C1 segment of cervical spinal cord (tissue), 14 donors: ENCODE data around the gene LINC00305.

Source experiments
- DNase-seq, 14 donors: peaks; one replicate each; lab custom pipeline; 2025; lab: John Stamatoyannopoulos, UW

Gene LINC00305

DNA sequence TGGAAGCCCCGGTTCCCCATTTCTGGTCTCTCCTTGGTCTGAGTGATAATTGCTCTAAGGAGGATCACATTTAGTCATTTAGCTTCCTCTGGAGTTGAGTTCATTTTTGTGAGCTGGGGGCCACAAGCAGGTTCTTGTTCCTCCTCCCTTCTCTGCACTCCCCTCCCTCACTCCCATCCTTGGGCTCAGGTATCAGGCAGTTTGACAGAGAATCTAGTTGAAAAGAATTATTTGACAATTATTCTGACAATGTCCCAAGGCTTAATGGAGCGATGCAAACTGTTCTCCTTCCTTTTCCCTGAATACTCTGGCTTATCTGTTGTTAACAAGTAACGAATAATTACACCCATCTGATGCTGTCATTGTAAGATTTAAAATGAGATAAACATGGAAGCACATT lies 117.5 kb downstream of the LINC00305 start:
- no peak for DNase-seq
